NCI-H146 treated with DMSO at 0.1 percent for 48 hours (cell line): ENCODE results near the gene MROH2A.

Source experiments
- DNase-seq: peaks from one replicate; lab custom pipeline; 2025; ENCODE audit not compliant: unreplicated experiment; lab: John Stamatoyannopoulos, UW

MROH2A gene

GRCh38 chr2:233817995-233818638, 40.0 kb downstream of the MROH2A start:
- DNase-seq = no peak

DNA sequence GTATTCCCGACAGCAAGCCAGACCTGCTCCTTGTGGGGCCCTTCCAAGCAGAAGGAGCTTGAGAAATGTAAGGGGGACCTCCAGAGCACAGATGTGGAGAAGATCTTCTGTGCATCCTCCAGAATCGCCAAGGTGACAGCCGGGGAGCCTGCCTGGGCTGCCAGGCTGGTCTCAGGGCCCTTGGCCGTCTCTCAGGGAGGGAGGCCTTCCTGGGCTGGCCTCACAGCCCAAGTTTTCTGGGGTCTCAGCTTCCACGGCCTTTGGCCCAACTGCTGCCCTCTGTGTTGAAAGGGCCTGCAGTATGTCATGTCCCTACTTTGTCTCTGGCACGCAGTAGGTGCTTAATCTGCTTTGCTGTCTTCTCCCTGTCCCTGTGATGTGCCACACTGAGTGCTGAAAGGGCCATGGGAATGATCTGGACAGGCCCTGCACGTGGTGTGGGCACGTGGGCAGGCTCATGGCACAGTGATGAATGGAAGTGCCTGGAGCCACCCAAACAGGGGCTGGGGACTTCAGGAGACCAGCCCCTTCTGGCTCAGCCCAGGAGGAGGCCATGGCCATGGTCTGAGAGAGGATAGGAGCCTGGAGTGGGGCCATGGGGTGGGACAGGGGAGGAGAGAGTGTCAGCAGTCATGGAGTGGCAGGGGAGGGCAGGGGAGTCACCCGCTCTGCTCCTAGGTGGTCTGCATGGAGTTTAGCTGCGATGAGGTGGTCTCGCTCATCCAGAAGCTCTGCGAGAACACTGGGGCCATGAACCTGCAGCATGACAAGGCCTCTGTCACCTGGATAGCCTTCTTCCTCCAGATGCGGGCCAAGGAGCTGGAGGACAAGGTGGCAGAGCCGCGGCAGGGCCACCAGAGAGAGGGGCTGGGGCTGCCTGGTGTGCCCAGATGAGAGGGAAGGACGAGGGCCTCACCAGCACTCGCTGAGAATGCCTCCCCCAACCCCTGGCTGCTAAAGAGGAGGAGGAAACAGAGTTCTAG, 40.8 kb downstream of the MROH2A start:
- DNase-seq = no peak

GRCh38 chr2:233819884-233820773, 42.0 kb downstream of the MROH2A start:
- DNase-seq = no peak

GRCh38 chr2:233820774-233821105, 42.6 kb downstream of the MROH2A start:
- no peak for DNase-seq

DNA sequence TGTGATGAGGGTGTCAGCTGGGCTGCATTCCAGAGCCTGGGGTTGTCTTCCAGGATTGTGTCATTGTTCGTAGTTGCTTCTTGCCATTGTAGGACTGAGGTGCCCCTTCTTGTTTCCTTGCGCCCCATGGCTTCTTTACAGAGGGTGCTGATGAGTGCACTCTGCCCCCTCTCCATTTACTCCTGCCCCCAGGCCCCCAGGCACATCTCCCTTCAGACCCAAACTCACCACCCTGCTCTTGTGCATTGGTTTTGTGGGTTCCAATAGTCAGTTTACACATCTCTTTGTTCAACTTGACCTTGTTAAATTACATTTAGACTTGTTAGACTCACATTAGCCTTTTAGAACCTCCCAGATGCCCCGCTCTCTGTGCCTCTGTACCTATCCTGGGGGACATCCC, 43.1 kb downstream of the MROH2A start:
- no peak for DNase-seq

DNA sequence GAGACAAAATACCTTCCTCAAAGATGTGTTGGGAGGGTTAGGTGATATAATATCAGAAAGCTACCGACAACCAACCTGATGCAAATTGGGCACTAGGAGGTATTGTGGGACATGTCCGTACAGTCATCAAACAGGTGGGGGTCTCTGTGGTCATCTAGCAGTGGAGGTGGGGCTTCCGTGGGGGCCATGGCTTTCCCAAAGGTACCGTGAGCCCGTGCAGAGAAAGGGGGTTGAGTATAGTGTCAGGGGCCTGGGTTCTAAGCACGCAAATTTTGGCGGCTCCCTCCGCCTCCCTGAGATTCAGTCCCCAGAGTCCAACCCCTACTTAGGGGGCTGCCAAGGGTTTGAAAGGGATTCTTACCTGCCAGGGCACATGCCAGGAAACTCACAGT, 43.6 kb downstream of the MROH2A start:
- DNase-seq = no peak

- DNase-seq = no peak
Observed at GRCh38 chr2:233822101-233822771, 44.1 kb downstream of the MROH2A start.

- DNase-seq = no peak
Observed at GRCh38 chr2:233822781-233823730, 44.9 kb downstream of the MROH2A start.

GRCh38 chr2:233823731-233824121, 45.6 kb downstream of the MROH2A start:
- no peak for DNase-seq

DNA sequence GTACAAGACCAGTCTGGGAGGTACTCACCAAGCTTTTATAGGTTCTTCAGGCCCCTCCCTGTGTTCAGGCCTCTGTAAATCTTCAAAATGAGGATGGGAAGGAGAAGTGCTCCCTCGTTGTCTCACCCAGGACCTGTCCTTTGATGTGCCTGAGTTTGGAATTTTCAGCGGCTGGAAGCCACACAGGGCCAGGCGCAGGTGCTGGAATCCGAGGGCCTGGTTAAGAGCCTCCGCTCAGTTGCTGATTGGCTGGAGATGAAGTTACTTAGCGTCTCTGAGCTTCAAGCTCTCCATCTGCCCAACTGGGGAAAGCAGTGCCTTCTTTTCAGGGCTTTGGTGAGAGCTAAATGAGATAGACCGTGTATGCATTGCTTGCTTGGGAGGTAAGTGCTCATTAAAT, 46.2 kb downstream of the MROH2A start:
- DNase-seq = no peak

DNA sequence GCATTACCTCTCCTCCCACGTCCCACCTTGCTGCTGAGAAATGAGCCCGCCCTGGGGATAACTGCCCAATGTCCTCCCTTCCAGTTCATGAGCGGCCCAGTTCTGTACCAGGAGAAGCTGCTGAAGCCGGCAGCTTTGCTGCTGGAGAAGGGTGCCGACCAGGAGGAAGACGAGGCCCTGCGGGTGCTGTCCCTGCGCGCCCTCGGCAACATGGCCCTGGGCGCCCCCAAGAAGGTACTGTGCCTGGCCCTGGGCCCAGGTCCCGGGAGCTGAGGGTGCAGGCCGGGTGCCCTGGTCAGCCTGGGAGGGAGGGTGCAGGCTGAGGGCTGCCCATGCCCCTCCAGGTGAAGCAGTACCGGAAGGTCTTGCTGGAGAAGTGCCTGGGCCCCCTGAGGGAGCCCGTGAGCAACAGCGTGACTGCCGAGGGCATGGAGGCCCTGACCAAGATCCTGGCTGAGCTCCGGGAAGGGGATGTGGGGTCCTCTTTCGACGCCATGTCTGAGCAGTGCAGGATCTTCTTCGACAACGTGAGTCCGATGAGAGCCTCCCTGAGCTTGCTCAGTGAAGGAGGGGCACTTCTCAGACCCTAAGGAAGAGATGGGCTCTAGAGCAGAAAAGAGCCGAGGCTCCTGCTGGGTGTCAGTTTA, 50.5 kb downstream of the MROH2A start:
- DNase-seq = no peak

GRCh38 chr2:233829193-233830110, 51.3 kb downstream of the MROH2A start:
- no peak for DNase-seq

DNA sequence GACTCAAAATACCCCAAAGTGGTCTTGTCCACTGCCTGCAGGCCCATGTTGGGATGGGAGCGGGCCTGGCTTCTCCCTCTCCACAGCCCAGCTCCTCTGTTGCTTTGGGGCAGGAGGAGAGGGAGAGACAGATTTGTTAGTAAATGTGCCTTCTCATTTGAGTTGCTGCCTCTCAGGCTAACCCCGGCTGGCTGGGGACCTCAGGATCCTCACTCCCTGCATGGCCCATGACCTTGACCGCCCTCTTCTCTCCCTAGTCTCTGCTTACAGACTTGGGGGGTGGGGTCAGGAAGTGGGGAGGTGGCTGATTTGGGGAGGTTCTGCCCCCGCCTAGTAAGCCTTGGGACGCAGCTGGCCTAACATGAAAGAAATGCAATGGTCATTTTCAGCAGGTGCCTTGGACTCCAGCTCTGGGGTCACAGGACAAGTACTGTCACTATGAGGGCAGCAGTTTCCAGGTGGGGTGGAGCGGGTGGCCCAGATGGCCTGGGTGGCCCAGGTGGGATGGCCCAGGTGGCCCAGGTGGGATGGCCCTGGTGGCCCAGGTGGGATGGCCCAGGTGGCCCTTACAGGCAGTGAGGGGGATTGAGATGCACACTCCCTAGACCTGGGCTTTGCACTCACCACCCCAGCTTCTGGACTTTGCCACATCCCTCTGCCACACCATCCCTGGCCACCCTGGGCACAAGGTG, 52.1 kb downstream of the MROH2A start:
- no peak for DNase-seq

DNA sequence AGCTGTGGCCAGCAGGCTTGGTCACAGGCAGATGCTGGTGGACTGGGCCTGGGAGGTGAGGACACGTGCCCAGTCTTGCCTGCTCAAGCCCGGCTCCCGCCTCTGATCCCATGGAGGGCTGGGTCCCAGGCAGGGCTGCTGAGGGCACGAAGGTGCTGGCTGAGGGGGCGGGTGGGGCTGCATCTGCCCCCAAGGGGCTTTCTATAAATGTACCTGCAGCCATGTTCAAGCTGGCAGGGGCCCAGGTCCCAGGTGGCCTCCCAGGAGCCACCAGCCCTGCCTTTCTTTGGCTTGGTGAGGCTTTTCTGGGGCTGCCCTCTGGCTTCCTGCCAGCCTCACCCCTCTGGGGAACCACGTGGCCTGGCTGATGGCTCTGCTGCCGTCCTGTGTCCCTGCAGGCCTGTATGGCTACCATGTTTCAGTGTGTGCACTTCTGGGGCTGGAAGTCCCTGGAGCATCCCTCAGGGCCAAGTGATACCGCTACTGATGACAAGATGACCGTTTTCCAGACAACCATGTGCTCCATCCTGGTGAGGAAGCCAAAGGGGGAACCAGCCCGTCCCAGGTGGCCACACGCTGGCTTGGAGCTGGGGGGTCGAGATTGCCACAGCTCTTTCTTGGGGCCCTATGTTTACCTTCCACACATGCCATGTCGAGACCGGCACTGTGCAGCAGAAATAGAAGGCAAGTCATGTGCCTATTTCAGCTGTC, 53.0 kb downstream of the MROH2A start:
- DNase-seq = no peak

- DNase-seq = no peak
Observed at GRCh38 chr2:233831861-233832260, 53.7 kb downstream of the MROH2A start.

- no peak for DNase-seq
Observed at GRCh38 chr2:233832414-233832813, 54.3 kb downstream of the MROH2A start.

- DNase-seq = no peak
Observed at GRCh38 chr2:233832869-233833311, 54.8 kb downstream of the MROH2A start.
